Middle frontal gyrus (tissue), 1 donor: ENCODE data around the gene HS6ST3.
"Not testable (repeated sequence)": the region's sequence is repeated elsewhere in the genome, so short reads cannot be mapped to it uniquely, and the experiment has no call there.

Experiments used
- DNase-seq: peaks from one replicate; pipeline ENCODE4 v3.0.0-alpha.2; 2015; ENCODE audit warnings: low spot score; ENCODE audit errors: extremely low spot score

Gene HS6ST3

GRCh38 chr13:96091164-96092117, 1.5 kb downstream of the HS6ST3 start:
- no peak for DNase-seq

- no peak for DNase-seq
Measured at GRCh38 chr13:96093296-96094006, 3.5 kb downstream of the HS6ST3 start.

GRCh38 chr13:96100457-96101220, 10.7 kb downstream of the HS6ST3 start:
- DNase-seq = no peak

- DNase-seq = no peak
Measured at GRCh38 chr13:96104516-96104915, 14.6 kb downstream of the HS6ST3 start.

- not testable (repeated sequence) for DNase-seq
Measured at GRCh38 chr13:96108072-96108471, 18.2 kb downstream of the HS6ST3 start.

- no peak for DNase-seq
Measured at GRCh38 chr13:96109125-96109524, 19.2 kb downstream of the HS6ST3 start.

GRCh38 chr13:96112936-96113335, 23.0 kb downstream of the HS6ST3 start:
- no peak for DNase-seq

- not testable (repeated sequence) for DNase-seq
Measured at GRCh38 chr13:96115368-96115767, 25.5 kb downstream of the HS6ST3 start.

- DNase-seq = no peak
Measured at GRCh38 chr13:96119921-96120320, 30.0 kb downstream of the HS6ST3 start.

GRCh38 chr13:96130818-96131340, 41.0 kb downstream of the HS6ST3 start:
- DNase-seq = no peak

- no peak for DNase-seq
Measured at GRCh38 chr13:96141032-96141431, 51.1 kb downstream of the HS6ST3 start.

GRCh38 chr13:96159725-96160124, 69.8 kb downstream of the HS6ST3 start:
- no peak for DNase-seq

GRCh38 chr13:96161141-96161540, 71.2 kb downstream of the HS6ST3 start:
- no peak for DNase-seq

GRCh38 chr13:96165840-96166239, 75.9 kb downstream of the HS6ST3 start:
- DNase-seq = no peak

GRCh38 chr13:96172066-96172465, 82.2 kb downstream of the HS6ST3 start:
- no peak for DNase-seq

GRCh38 chr13:96178759-96179158, 88.9 kb downstream of the HS6ST3 start:
- DNase-seq = no peak

GRCh38 chr13:96179309-96179708, 89.4 kb downstream of the HS6ST3 start:
- DNase-seq = no peak

GRCh38 chr13:96181911-96182310, 92.0 kb downstream of the HS6ST3 start:
- DNase-seq = no peak

- no peak for DNase-seq
Measured at GRCh38 chr13:96185818-96186217, 95.9 kb downstream of the HS6ST3 start.

- DNase-seq = no peak
Measured at GRCh38 chr13:96191367-96191766, 101.5 kb downstream of the HS6ST3 start.

- DNase-seq = no peak
Measured at GRCh38 chr13:96193728-96194310, 103.9 kb downstream of the HS6ST3 start.
